Thyroid gland (tissue), 4 donors: ENCODE data around the gene MMD. TPM values are rescaled to one million over a fixed set of nuclear protein-coding genes. Genes with fewer than 3 reads are reported as not detected.
"Not testable (repeated sequence)": the region's sequence is repeated elsewhere in the genome, so short reads cannot be mapped to it uniquely, and the experiment has no call there.

Source experiments
- DNase-seq, 2 donors: peaks; one replicate each; pipeline ENCODE4 v3.0.0-alpha.2; 2019
- H3K27ac ChIP-seq, 3 donors: fragments of 200-600 bp; sonication (generic); 1 replicate in 2 of 3; 2 replicates in 1 of 3; pipeline ENCODE4 v1.5.1; 2016 to 2019; ENCODE audit warnings: mild to moderate bottlenecking in 1 of 3, moderate library complexity in 1 of 3
- H3K27me3 ChIP-seq: fragments of 200-600 bp; sonication (generic); one replicate; pipeline ENCODE4 v1.5.1; 2019
- H3K36me3 ChIP-seq, 2 donors: fragments of 200-600 bp; sonication (generic); one replicate each; pipeline ENCODE4 v1.5.1; 2016 to 2019
- H3K4me1 ChIP-seq, 2 donors: fragments of 200-600 bp; sonication (generic); one replicate each; pipeline ENCODE4 v1.5.1; 2017 to 2019
- H3K4me3 ChIP-seq, 3 donors: fragments of 200-600 bp; sonication (generic); replicated peaks in 1 of 3; 1 replicate in 2 of 3; 2 replicates in 1 of 3; pipeline ENCODE4 v1.5.1; 2016; ENCODE audit warnings: mild to moderate bottlenecking in 1 of 3
- H3K9me3 ChIP-seq: fragments of 200-600 bp; sonication (generic); one replicate; pipeline ENCODE4 v1.5.1; 2017
- POLR2A ChIP-seq, 2 donors: fragments of 450-650 bp; IDR thresholded peaks; one replicate each; pipeline ENCODE4 v1.6.1; 2017; ENCODE audit warnings: antibody characterized with exemption in 2 of 2, mild to moderate bottlenecking in 2 of 2, moderate library complexity in 1 of 2
- WGBS, 2 donors: methylation state at CpG; one replicate each; pipeline ENCODE4 v1.1.5; 2017; 5-methylcytosine and 5-hydroxymethylcytosine counted together
- intact Hi-C: fragments of 100-400 bp; cut with DNase I; formaldehyde crosslinking; loops from one replicate; pipeline ENCODE4 v1.15.1; 2023
- total RNA-seq, 4 donors: library from RNA; depleted of rRNA; stranded (reverse); fragments of >200 nt; gene quantifications; one replicate each; pipeline ENCODE4 v1.2.3, GENCODE V29; 2016
- TF ChIP-seq, protein P1 (sequence below), 6 experiments: fragments of 200-600 bp in 3 of 6; fragments of 450-650 bp in 3 of 6; sonication (generic) in 3 of 6; IDR thresholded peaks; one replicate each; pipeline ENCODE4 v1.5.1; 2016 to 2019; ENCODE audit warnings: antibody characterized with exemption in 6 of 6, mild to moderate bottlenecking in 2 of 6, inconsistent platforms in 1 of 6, moderate library complexity in 1 of 6

The MMD gene, protein sequence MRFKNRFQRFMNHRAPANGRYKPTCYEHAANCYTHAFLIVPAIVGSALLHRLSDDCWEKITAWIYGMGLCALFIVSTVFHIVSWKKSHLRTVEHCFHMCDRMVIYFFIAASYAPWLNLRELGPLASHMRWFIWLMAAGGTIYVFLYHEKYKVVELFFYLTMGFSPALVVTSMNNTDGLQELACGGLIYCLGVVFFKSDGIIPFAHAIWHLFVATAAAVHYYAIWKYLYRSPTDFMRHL
- 10 to 100 TPM in 3 of 4 donors, 1 to 10 TPM in 1; 8.9 to 21.9 (median 15.3) TPM for total RNA-seq

DNA sequence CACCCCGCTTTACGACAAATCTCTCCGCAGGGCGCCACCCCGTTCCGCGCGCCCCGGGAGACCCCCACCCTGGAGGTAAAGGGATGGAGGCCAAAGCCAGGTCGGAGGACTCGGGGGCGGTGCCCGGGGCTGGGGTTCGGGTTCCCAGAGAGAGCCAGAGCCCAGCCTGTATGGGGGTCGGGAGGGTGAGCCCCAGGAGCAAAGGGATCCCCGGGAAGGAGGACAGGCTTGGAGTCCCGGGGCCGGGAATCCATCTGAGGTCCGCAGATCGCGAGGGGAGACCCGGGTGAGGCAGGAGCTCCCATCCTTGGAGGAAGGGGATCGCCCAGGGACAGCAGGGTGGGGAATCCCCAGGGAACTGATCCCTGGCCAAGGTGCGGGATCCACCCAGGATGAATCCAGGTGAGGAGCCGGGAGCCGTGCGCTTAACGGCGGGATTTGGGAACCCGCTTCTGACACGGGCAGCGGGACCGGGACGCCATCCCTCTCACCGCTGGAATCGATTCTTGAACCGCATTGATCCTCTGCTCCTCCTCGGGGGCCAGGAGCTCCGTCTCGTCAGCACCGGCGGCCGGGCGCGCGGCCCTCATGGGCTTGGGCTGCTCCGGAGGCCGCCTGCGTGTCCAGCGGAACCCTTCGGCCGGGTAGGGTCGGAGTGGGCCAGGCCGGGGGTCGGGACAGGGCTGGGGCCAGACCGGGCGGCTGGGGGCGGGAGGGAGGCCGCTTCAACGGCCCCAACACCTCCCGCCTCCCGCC, at the start of gene MMD:
MMD (minus strand) TSS at position 657 of the 756 bp plus-strand sequence; CDS start at position 517, 140 bp downstream.
- no peaks in the 10 kb centered on the region for H3K9me3 ChIP-seq
- intact Hi-C loops = no loop called here
- H3K27me3 ChIP-seq = no peaks in the 10 kb centered on the region
- peak within 1 kb of the TSS in 2 of 3 donors; percentile 34 to 85 for H3K27ac ChIP-seq
- peak in 1 of 2 donors; percentile 39 for DNase-seq
- WGBS, 2 donors = 0 to 1% methylated on average over 23 to 32 of the region's 62 CpGs
- H3K4me1 ChIP-seq = peaks cover 7 to 17% of the 10 kb centered on the region in 2 donors
- no peaks in the 10 kb centered on the region for H3K36me3 ChIP-seq
- TF ChIP-seq, protein P1, sequence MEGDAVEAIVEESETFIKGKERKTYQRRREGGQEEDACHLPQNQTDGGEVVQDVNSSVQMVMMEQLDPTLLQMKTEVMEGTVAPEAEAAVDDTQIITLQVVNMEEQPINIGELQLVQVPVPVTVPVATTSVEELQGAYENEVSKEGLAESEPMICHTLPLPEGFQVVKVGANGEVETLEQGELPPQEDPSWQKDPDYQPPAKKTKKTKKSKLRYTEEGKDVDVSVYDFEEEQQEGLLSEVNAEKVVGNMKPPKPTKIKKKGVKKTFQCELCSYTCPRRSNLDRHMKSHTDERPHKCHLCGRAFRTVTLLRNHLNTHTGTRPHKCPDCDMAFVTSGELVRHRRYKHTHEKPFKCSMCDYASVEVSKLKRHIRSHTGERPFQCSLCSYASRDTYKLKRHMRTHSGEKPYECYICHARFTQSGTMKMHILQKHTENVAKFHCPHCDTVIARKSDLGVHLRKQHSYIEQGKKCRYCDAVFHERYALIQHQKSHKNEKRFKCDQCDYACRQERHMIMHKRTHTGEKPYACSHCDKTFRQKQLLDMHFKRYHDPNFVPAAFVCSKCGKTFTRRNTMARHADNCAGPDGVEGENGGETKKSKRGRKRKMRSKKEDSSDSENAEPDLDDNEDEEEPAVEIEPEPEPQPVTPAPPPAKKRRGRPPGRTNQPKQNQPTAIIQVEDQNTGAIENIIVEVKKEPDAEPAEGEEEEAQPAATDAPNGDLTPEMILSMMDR (IDR thresholded peaks at IDR 0.05) = no peak
- TF ChIP-seq POLR2A (IDR thresholded peaks at IDR 0.05) = no peak
- H3K4me3 ChIP-seq = peak within 1 kb of the TSS; percentile 46 to 96 (median 64)

DNA sequence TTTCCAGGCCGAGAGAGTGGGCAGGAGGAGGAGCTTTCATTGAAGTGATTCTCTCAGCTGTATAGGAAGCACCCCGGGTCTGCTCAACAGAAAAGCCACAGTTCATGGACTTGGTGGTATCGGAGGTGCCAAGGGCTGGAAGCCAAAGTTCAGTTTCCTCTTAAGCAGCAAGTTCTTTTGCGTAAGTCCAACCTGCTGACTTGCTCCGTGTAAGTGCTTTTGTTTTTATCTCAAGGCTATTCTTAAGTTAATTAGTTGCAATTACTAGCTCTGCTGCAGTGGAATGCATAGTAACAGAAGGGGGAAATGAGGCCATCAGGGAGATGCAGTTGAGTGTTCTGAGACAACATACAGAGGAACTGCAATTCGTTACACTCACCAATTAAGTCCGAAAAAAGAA, 45.0 kb upstream of the MMD start:
- Histone ChIP-seq H3K4me3 (no peak overlapping the region), H3K27ac (no peak overlapping the region), H3K36me3 (no peaks in the 10 kb centered on the region), H3K4me1 (peaks cover 0 to 17% of the 10 kb centered on the region in 2 donors), H3K9me3 (no peaks in the 10 kb centered on the region), H3K27me3 (no peaks in the 10 kb centered on the region)
- DNase-seq = peak; percentile 56 to 59
- intact Hi-C loops = no loop called here
- TF ChIP-seq POLR2A (IDR thresholded peaks at IDR 0.05) = no peak
- TF ChIP-seq, protein P1 (IDR thresholded peaks at IDR 0.05) = no peak
- WGBS, 2 donors = 31 to 33% methylated on average over 7 of the region's 7 CpGs

DNA sequence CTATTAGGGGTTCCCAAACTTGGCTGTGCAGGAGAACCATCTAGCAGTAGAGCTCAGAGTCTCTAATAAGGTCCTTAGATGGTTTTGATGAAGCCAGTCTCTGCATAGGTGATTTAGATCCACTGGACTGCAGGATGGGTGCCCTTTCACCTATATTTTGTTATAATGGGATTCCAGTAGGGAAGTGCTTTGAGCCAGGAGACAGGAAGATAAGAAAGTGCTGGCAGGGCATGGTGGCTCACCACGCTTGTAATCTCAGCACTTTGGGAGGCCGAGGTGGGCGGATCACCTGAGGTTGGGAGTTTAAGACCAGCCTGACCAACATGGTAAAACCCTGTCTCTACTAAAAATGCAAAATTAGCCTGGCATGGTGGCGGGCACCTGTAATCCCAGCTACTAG, 44.1 kb upstream of the MMD start:
- H3K4me1 ChIP-seq = peaks cover 0 to 17% of the 10 kb centered on the region in 2 donors
- H3K27ac ChIP-seq, H3K27me3 ChIP-seq, DNase-seq, H3K4me3 ChIP-seq, intact Hi-C loops, H3K9me3 ChIP-seq, H3K36me3 ChIP-seq: not testable (repeated sequence)
- WGBS, 2 donors = 90 to 93% methylated on average over 4 of the region's 4 CpGs

DNA sequence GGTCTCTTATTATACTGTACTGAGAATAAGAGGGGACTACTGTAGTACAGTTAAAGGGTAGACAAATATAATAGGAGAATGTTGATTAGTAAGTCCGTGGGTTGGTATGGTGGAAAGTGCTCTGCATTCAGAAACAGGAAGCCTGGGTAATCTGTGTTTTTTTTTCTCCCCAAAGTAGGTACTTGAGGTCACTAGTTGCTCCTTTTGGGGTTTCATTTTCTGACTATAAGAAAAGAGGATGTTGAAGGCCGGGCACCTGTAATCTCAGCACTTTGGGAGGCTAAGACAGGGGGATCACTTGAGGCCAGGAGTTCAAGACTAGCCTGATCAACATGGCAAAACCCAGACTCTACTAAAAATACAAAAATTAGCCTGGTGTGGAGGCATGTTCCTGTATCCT, 42.0 kb upstream of the MMD start:
- Histone ChIP-seq H3K27me3 (no peaks in the 10 kb centered on the region), H3K36me3 (no peaks in the 10 kb centered on the region), H3K27ac (no peak overlapping the region), H3K4me3 (no peak overlapping the region), H3K9me3 (no peaks in the 10 kb centered on the region), H3K4me1 (peaks cover 0 to 17% of the 10 kb centered on the region in 2 donors)
- intact Hi-C loops = no loop called here
- DNase-seq = no peak
- WGBS, 2 donors = 64 to 69% methylated on average over 2 of the region's 2 CpGs
- TF ChIP-seq POLR2A (IDR thresholded peaks at IDR 0.05) = no peak
- TF ChIP-seq, protein P1 (IDR thresholded peaks at IDR 0.05) = no peak

DNA sequence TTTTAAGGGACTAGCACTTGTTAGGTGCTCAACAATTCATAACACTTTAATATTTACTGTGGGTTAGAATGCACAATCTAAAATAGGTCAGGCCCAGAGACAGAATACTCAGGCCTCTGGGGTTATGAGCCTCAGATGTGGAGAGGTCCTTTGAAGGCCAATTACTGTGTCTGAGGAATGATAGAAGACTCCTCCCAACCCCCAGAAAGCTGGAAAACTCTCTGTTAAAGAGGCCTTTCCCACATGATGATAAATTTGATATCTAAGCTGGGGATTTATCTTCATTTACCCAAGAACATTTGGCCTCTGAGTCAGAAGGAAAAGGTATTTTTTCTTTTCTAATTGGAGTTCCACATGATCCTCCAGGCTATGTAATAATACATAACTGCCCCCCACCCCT, 41.1 kb upstream of the MMD start:
- Histone ChIP-seq H3K27ac (no peak overlapping the region), H3K4me1 (peaks cover 0 to 17% of the 10 kb centered on the region in 2 donors), H3K27me3 (no peaks in the 10 kb centered on the region), H3K9me3 (no peaks in the 10 kb centered on the region), H3K4me3 (no peak overlapping the region), H3K36me3 (no peaks in the 10 kb centered on the region)
- no peak for DNase-seq
- intact Hi-C loops = no loop called here
- TF ChIP-seq, protein P1 (IDR thresholded peaks at IDR 0.05) = no peak
- no peak for TF ChIP-seq POLR2A (IDR thresholded peaks at IDR 0.05)
